SK-N-MC (cell line): ENCODE data around the gene SPINK4.

Experiments used
- EZH2 ChIP-seq: fragments of 200-600 bp; sonication (generic); IDR thresholded peaks from one replicate; pipeline ENCODE4 v1.6.1; 2017; ENCODE audit warnings: antibody characterized with exemption
- FOXP2 ChIP-seq: optimal IDR thresholded peaks from 2 replicates; pipeline ENCODE3; 2011; ENCODE audit warnings: mild to moderate bottlenecking, moderate library complexity; ENCODE audit not compliant: insufficient read depth; ENCODE audit errors: extremely low read length, control extremely low read depth
- POLR2AphosphoS5 ChIP-seq: IDR thresholded peaks from 2 replicates; pipeline ENCODE4 v1.6.1; 2012; ENCODE audit warnings: mild to moderate bottlenecking, low read depth, low read length, borderline replicate concordance

DNA sequence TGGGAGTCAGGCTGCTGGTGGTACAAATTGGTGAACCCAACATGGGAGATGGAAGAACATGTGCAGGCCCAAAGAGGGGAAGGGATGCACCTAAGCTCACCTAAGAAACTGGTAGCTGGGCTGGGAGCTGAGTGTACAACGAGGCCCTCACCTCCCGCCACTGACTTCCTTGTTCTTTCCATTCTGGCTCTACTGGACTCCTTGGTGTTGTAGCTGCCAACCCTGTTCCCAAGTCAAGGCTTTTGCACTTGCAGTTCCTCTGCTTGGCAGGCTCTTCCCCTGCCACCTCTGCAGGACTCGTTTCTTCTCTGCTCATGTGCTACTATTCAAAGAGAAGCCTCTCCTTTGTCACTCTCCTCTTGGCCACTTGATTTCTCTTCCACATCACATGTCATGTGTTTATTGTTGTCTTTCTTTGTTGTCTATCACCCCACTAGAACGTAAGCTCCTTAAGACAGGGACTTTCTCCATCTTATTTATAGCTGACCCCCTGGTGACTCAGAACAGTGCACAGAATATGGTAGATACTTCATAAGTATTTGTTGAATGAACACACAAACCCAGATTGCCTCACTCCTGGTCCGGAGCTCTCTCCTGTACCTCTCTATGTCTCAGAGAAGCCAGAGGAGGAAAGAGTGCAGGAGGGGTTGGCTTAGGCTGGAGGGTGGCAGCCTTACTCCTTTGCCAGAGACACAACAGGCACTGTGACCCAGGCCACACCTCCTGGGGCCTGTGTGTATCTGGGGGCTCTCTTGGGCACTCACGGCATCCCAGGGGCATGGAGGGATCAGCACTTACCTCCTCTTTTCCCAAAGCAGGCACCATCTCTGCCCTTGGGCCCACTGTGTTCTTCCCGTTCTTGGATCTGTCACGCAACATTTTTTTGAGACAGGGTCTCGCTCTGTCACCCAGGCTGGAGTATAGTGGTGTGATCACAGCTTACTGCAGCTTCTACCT lies 5.2 kb upstream of the SPINK4 start:
- no peak for TF ChIP-seq FOXP2
- TF ChIP-seq POLR2AphosphoS5 = no peak
- TF ChIP-seq EZH2 = no peak
